HL-60 (cell line): ENCODE measurements around the gene PDE1C.

Experiments
- CTCF ChIP-seq: IDR thresholded peaks from one replicate; pipeline ENCODE4 v1.5.1; 2011; ENCODE audit warnings: low read length, control low read depth, inconsistent platforms; ENCODE audit not compliant: insufficient read depth
- POLR2AphosphoS5 ChIP-seq: IDR thresholded peaks from 2 replicates; pipeline ENCODE4 v1.6.1; 2012; ENCODE audit warnings: low read depth

- no peak for TF ChIP-seq CTCF
- no peak for TF ChIP-seq POLR2AphosphoS5
Observed at GRCh38 chr7:31729195-31729804, 340.9 kb downstream of the PDE1C start.
